HCEC 1CT (cell line): ENCODE data around the gene CRIP3.
"Not testable (repeated sequence)": the region's sequence is repeated elsewhere in the genome, so short reads cannot be mapped to it uniquely, and the experiment has no call there.

ENCODE experiments used
- DNase-seq: peaks from one replicate; pipeline ENCODE4 v3.0.0-alpha.2; 2017

CRIP3 gene

DNA sequence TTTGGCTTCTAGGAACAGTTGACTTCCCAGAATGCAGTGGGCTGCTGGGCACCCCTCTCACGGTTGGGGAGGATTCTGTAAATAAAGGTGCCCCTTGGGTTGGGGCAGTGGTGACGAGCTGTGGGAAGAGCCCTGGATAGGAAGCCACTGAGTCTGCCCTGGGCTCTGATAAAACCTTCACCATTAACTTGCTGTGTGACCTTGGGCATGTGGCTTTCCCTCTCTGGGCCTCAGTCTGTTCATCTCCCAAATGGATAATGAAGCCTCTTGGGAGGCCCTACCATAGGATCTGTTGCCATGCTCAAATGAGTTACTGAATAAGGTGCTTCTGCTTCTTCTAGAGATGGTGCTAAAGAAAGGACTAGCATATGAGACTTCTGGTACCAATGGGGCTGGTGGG lies 3.7 kb downstream of the CRIP3 start:
- DNase-seq: no peak

DNA sequence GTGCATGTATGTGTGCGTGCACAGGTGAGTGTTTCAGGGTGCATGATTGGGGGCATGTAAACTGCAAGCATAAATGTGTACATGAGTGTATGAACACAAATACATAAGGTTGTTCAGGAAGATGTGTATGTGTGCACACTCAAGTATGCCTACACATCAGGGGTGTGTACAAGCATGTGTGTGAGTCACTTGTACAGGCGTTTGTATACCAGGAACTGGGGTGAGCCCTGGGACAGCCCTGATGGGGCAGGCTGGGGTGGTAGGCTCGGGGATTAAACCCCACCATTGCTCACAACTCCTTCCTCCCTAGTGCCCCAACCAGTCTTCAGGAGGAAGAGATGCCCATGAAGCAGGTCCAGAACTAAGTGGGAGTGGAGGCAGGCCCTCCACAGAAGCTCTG lies 4.3 kb downstream of the CRIP3 start:
- no peak for DNase-seq

DNA sequence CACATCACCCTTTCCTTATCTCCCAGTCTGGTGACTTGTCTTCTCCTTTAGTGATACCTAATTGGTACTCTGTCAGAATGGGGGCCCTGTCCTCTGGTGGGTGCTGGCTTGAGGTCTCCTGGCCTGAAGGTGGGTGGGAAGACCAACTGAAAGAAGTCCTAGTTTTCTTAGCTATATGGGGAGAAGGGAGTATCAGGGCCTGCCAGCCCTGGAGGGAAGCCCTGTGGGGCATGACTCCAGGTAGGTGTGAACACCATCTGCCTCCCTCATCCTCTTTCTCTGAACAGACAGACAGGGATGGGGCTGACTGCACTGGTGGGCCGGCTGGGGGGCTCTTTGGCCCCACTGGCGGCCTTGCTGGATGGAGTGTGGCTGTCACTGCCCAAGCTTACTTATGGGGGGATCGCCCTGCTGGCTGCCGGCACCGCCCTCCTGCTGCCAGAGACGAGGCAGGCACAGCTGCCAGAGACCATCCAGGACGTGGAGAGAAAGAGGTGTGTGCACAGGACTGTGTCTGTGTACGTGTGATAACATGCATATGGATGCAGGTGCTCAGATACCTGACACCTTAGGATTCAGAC lies 4.8 kb downstream of the CRIP3 start:
- no peak for DNase-seq

DNA sequence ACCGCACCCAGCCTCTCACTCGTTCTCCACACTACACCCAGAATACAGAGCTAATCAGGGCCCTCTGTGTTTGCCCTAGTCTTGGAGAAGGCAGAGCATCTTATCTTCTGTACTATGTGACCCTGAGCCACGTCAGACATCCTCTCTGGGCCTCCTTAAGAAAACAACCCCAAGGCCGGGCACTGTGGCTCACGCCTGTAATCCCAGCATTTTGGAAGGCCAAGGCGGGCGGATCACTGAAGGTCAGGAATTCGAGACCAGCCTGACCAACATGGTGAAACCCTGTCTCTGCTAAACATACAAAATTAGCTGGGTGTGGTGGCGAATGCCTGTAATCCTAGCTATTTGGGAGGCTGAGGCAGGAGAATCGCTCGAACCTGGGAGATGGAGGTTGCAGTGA lies 5.6 kb downstream of the CRIP3 start:
- not testable (repeated sequence) for DNase-seq

DNA sequence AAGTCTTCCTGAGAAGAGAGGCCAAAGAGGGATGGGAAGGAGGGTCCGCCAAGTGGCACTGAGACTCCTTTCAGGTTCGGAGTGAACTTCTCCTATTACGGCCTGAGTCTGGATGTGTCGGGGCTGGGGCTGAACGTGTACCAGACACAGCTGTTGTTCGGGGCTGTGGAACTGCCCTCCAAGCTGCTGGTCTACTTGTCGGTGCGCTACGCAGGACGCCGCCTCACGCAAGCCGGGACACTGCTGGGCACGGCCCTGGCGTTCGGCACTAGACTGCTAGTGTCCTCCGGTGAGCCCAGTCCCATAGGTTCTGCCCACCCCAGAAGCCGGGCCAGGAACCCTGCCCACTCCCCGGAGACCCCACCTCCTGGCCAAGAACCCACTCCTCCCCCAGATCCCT lies 6.5 kb downstream of the CRIP3 start:
- DNase-seq: no peak

DNA sequence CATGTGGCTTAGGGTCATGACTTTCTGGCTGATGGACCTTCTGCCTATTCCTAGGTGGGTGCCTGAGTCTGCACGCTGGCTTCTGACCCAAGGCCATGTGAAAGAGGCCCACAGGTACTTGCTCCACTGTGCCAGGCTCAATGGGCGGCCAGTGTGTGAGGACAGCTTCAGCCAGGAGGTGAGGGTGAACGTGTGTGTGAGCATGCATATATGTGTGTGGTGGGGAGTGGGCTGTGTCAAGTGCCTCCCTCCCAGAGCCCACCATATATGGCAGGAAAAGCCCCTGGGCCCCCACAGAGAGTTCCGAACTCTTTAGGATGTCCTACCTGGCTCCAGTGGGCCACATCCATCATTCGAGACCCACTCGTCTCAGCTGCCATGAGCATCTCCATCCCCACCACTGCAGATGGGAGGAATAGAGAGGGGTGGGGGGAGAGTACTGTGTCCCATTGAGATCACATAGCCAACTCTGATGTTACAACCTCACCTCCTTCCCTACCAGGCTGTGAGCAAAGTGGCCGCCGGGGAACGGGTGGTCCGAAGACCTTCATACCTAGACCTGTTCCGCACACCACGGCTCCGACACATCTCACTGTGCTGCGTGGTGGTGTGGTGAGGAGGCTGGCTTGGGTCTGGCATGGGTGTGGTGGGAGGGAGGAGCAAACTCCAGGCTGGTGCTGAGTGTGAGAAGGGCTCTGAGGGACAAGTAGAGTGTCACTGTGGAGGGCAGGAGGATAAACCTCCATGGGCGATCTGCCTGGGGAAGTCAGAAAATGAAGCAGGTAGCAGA lies 7.3 kb downstream of the CRIP3 start:
- DNase-seq: no peak

DNA sequence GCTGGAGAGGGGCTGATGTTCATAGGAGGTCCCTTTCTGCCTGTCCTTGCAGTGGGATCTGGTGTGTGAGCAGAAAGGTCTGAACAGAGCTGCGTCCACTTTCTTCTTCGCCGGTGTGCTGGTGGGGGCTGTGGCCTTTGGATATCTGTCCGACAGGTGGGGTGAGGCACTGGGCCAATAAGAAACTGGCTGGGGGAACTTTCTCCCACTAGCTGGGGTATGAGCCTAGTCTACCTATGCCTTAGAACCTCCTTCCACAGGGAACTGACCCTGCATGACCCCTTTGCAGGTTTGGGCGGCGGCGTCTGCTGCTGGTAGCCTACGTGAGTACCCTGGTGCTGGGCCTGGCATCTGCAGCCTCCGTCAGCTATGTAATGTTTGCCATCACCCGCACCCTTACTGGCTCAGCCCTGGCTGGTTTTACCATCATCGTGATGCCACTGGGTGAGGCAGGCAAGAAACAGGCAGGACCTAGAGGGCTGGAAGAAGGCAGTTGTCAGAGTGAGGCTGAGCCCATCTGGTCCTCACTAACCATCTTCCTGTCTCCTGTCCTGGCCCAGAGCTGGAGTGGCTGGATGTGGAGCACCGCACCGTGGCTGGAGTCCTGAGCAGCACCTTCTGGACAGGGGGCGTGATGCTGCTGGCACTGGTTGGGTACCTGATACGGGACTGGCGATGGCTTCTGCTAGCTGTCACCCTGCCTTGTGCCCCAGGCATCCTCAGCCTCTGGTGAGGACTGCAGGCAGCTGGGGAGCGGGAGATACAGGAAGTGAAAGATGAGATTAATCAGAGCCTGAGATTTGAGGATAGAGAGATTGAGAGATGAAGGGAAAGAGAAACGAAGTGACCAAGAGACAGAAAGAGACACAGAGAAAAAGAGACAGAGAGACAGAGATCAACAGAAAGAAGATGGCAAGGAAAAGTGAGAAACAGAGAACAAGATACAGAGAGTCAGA lies 9.0 kb downstream of the CRIP3 start:
- no peak for DNase-seq

DNA sequence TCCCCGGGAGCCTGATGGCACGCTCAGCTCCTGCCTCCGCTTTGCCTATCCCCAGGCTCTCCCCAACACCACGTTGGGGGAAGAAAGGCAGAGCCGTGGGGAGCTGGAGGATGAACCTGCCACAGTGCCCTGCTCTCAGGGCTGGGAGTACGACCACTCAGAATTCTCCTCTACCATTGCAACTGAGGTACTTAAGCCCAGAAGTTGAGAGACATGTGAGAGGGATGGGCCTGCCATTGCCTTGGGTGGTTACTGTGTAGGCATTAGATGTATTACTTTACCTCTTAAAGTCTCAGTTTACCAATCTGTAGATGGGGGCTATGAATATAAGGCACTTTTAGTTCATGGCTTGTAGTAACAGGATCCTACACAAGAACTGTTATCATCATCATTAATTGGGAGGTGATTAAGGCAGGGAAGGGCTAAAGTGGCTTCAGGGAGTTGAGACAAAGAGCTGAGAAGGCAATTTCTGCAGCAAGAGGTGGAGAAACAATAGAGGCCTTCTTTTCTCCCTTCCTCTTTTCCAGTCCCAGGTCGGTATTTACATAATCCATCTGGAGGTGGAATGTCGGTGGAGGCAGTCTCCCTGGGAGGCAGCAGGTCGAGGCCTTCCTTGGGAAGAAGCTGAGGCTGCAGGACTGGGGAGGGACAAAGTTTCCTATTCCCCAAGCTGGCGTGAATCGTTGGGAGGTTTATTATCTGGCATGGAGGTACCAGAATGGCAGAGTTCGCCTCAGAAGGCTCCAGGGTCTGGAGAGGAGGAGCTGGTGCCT lies 9.9 kb downstream of the CRIP3 start:
- no peak for DNase-seq

DNA sequence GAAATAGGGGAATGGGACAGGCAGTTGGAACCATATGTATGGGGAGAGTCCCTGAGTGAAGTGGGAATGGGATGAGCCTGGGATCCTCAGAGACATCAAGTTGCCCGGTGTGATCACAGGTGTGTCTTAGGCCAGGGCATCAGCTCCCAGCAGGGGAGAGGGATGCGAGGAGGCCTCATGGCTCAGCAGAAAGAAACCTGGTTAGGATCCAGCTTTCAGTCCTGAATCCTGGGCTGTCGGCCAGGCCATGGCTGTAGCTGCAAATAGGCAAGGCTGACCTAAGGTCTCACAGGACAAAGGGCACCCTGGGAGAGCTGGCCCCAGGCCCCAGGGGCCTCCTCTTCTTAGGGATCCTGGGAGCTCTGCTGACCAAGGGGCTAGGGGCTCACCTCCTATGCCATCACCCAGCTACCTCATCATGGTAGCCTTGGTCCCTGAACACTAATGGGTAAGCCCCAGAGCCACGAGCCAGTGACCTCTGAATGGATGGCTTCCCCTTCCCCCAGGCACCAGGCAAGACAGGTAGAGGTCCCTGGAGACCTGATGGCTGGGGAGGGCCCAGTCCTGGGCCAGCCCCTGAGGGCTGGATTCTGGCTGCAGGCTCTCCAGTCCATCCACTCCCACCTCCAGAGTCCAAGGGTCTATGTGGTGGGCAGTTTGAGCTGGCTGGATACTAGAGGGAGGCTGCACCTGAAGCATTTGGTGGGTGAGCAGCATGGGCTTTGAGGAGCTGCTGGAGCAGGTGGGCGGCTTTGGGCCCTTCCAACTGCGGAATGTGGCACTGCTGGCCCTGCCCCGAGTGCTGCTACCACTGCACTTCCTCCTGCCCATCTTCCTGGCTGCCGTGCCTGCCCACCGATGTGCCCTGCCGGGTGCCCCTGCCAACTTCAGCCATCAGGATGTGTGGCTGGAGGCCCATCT lies 10.7 kb downstream of the CRIP3 start, which contains the start of gene SLC22A7:
Gene SLC22A7, plus strand, starts transcription at position 617 of the 921 bp plus-strand sequence. Its CDS starts 99 bp downstream, at position 716.
- DNase-seq: no peak

DNA sequence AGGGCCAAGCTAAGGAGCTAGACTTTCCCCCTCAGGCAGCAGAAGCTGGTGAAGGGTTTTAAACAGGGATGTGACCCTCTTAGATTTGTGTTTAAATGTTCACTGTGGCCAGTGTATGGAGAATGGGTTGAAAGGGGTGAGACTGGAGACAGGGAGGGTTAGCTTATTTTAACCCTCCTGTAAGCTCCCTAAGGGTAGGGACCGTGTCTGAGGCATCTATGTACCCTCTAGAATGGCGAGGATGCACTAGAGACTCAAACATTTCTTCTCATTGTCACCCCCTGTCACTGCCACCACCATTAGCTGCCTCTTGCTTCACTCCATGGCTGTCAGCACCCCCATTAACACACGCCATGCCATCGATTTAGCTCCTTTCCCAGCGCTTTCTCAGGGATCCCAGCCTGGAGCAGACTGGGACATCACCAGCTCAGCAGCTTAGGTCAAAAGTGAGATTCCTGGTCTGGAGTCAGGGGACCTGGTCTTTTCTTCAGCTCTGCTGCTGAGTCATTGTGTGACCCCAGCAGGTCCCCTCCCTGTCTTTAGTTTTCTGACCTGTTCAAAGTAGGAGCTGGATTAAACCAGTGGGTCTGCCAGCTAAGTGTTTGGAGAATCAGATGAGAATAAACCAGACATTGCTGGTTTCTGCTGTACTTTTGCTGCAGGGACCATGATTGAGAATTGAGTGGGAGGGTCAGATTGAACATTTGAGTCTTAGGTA lies 11.7 kb downstream of the CRIP3 start:
- DNase-seq: no peak

DNA sequence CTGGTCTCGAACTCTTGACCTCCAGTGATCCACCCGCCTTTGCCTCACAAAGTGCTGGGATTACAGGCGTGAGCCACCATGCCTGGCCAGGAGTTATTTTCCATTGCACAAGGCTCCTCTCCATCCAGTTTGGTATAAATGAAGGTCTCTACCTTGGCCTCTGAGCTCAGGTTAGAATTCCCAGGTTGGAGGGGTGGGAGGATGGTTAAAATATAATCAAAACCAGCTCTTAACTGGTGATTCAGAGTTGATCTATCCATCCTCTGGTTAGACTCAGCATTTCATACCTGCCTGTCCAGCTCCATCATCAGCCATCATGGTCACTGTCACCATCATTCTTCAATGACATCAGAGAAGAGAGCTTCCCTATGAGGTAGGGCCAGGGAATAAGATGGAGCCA lies 13.2 kb downstream of the CRIP3 start:
- DNase-seq: no peak

DNA sequence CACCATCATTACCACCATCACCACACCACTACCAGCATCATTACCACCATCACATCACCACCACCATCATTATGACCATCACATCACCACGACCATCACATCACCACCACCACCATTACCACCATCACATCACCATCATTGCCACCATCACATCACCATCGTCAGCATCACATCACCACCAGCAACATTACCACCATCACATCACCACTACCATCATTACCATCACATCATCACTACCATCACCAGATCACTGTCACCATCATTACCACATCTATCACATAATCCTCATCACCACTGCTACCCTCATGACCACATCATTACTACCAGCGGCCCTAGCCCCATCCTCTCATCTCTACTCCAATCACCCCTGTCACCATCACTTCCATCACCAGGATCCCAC lies 14.1 kb downstream of the CRIP3 start:
- no peak for DNase-seq

DNA sequence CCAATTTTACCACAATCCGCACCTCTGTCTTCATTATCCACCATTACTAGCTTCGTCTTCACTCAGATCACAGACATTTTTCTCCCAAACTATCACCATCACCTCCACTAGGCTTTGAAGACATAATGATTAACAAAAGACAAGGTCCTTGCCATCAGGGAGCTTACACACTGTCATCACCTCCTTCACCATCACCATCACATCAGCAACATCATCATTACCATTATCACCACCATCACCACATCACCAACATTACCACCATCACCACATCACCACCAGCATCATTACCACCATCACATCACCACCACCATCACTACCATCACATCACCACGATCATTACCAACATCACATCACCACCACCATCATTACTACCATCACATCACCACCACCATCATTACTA lies 14.9 kb downstream of the CRIP3 start:
- DNase-seq: no peak

DNA sequence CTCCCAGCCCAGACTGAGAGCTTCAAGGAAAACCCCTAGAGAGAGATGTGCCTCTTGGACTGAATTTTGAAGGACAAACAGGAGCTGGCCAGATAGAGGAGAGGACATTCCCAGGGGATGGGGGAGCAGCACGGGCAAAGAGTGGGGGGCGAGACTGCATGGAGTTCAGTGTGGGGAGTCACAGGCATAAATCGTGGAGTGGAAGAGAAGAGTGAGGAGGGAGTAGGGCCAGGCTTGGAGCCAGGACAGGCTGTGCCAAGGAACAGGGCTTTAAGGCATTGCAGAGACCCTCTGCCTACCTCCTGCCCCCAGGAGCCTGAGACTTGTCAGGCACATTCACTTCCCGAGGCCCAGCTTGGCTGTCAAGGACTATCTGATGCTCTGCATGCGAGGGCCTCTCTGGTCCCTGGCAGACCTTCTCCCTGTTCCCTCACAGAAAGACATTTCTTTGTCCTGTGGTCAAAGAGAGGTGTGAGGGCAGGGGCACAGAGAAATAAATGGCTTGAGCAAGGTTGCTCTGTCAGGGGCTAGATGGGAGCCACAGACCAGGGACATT lies 15.8 kb downstream of the CRIP3 start:
- no peak for DNase-seq

DNA sequence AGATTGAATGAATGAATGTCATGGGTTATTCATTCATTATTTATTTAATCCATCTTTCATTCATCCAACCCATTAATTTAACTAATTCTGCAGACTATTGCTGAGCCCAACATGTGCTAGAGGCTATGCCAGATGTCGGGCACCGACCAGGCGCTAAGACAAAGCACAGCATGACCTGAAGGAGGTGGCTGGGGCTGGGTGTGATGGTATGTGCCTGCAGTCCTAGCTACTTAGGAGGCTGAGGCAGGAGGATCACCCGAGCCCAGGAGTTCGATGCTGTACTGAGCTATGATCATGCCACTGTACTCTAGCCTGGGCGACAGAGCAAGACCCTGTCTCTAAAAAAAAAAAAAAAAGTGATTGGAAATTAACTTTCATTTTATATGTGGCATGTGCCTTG lies 16.3 kb downstream of the CRIP3 start:
- no peak for DNase-seq

DNA sequence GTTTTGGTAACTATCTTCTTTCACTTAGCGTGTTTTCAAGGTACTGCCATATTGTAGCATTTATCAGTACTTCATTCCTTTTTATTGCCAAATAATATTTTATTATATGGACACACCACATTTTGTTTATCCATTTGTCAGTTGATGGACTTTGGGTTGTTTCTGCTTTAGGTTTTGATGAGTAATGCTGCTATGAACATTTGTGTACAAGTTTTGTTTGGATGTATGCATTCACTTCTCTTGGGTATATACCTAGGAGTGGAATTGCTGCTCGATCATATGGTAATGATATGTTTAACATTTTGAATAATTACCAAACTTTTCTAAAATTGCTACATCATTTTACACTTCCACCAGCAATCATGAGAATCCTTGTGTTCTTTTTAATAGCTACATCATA lies 16.9 kb downstream of the CRIP3 start:
- no peak for DNase-seq

DNA sequence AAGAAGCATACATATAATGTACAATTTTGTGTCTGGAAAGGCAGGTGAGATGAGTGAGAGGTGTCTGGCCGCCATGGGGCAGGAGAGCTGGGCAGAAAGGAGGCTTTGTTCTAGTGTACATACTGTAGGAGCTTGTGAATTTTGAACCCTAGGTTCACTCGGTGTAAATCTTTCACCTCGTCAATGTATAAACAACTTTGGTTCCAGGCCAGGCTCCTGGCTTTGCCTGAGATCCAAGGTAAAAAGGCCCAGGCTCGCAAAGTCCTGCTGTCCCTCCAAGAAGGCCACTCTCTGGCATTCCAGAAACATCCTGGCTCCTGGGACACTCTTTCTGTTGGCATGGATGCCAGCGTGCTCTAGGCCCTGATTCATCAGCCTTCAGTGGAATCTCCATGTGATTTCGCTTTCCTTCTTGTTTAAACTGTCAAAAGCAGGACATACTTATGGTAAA lies 17.7 kb downstream of the CRIP3 start:
- DNase-seq: no peak

DNA sequence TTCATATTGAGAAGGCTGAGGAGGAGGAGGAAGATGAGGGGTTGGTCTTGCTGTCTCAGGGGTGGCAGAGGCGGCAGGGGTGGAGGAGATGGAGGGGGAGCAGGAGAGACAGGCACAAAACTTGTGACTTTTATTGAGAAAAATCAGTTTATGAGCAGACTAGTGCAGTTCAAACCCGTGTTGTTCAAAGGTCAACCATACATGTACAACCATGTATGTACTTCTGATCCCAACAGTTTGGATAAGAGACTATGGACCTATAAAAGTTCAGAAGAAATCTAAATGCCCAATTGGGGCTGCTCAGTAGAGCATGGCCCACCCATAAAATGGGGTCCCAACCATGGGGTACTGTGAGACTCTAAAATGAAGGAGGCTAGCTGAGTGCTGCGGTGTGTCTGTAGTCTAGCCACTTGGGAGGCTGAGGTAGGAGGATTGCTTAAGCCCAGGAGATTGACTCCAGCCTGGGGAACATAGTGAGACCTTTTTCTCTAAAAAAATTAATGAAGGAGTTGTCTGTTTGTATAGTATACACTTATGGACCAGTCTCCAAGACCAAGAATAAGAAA lies 18.2 kb downstream of the CRIP3 start:
- no peak for DNase-seq

DNA sequence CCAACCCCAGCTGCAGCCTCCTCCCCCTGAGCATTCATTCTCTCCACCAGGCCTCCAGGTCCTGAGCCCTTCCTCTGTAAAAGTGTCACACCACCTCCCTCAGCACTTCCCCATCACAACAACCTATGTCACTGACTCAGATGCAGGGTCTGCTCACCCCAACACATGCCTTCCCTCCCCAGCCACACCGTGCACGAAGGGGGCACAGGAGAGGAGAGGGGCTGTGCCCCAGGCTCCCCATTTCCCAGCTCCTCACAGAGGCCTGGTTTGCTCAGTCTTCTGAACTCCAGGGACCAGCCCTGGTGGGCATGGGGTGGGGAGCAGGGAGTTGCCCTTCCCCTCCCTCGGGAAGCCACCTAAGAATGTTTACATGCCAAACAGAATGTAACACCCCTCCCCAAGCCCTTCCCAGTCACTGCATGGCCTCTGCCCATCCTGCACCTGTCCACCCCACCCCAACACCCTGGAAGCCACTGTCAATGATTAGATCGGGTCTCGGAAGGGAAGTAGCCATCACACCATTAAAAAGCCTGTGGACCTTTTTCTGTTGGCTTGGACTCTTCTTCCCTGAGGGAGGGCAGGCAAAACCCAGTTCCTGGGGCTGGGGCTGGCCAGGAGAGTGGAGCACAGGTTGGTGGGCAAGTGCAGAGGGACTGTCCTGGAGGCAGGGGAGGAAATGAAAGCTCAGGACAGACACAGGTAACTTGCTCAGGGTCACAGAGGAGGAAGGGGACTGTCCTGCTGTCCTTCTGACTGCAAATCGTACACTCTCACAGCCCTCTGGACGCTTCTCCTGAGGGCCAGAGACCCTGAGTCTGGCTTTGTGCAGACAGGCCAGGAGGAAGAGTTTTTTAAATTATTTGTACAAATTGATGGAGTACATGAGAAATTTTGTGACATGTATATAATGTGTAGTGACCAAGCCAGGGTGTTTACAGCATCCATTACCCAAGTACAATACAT lies 20.6 kb downstream of the CRIP3 start:
- no peak for DNase-seq
